GM21723 (cell line): ENCODE measurements around the gene MVB12B.
"Not testable (repeated sequence)": the region's sequence is repeated elsewhere in the genome, so short reads cannot be mapped to it uniquely, and the experiment has no call there.

ENCODE experiments used
- ATAC-seq: cut with Tn5 transposase; IDR thresholded peaks from one replicate; pipeline ENCODE4 v1.9.1; 2021; ENCODE audit warnings: mild to moderate bottlenecking, moderate library complexity; ENCODE audit not compliant: unreplicated experiment

MVB12B gene

DNA sequence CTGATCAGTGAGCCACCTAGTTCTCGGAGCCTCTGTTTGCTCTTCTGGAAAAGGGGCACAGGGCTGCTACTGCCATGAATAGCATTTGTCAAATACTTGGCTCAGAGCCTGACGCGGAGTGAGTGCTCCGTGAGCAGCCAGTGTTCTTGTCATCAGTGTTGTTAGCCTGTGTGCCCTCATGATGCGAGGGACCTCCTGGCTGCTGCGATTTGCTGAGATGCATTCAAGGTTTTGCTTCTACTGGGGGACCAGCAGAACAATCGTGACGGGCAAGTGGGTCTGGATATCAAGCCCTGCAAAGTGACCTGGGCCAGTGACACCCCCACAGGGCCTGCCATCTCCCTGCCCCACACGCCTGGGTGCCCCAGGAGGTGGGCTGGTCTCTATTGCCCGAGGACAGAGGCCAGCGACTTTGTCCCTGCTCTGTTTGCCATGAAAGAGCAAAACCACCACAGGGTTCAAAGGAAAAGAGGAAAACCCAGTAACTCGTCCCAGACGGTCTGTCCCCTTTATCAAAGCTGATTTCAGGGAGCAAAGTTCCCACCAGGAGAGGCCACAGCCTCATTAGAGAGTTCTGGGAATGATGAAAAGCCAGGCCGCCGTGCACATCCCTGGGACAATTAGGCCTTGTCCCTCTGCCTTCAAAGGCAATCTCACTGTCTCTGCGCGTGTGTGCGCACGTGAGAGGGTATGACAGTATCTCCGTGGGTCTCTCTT lies 200.6 kb downstream of the MVB12B start:
- no peak for ATAC-seq

DNA sequence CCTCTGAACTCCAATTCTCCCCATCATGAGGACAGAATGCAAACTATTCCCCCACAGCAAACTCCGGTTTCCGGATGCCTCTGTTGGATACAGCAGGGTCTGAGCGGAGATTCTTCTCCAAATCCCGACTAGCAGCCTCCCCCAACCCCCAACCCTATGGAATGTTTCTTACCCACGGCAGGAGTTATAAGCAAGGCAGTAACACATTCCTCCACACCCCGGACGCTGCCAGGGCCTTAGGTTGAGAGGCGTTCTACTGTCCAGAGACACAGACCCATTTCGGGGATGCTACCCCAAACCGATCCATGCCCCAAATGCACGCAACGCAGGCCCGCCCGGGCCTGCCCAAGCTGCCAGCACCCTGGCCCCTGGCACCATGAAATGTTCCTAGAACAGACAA lies 201.5 kb downstream of the MVB12B start:
- ATAC-seq: no peak

DNA sequence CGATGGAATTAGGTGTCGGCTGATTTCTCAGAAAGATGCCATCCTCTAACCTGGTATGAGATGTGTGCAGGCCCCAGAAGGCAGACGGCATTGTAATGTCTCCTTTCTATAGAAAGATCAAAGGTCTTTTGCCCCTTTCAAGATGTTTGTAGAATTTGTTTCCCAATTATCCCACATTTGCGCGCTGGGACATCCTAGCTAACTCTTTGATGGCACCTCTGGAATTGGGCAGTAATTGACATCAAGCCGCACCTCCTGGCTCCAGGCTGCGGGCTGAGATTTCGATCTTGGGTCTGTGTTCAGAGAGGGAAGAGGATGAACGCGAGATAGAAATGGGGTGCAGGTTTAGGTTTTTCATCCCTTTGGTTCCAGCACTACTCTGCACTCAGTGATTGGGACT lies 202.3 kb downstream of the MVB12B start:
- ATAC-seq: no peak

DNA sequence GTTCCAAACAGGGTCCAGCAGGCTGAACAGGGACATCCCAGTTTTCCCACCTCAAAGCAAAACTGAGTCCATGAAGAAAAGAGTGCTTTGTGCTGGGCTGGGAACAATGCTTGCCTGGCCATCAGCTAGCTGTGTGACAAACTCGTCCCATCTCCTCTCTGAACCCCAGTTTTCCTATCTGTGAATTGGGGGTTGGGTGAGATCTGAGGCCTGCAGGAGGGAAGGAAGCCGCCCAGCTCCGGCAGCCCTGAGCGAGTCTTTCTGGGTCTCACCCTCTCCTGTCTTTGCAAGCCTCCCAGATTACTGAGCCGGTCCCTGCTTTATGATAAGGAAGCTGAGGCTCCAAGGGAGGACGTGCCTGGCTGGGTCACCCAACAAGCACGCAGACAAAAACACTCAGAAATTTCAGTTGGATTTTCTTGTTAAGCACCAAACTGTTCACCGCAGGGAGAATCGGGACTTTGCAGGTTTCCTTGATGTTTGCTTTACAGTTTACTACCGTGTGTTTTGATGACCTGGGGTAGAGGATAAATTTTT lies 204.5 kb downstream of the MVB12B start:
- no peak for ATAC-seq

DNA sequence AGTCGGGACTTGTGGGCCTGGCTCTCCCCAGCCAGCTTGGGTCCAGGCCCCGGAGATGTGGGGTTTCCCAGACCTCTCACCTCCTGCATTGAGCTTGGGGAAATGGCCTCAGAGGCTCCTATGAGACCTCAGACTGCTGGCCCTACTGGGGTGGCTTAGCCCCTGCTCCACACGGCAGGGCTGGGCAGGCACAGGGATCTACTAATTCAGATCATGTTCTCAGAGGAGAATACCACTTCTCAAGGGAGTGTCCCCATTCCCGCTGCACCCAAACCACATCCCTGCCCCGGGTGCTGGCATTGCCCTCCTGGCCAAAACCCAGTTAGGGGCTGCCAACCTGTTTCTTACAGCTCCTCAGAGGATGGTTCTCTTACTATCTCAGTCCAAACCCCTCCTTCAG lies 205.0 kb downstream of the MVB12B start:
- ATAC-seq: no peak

DNA sequence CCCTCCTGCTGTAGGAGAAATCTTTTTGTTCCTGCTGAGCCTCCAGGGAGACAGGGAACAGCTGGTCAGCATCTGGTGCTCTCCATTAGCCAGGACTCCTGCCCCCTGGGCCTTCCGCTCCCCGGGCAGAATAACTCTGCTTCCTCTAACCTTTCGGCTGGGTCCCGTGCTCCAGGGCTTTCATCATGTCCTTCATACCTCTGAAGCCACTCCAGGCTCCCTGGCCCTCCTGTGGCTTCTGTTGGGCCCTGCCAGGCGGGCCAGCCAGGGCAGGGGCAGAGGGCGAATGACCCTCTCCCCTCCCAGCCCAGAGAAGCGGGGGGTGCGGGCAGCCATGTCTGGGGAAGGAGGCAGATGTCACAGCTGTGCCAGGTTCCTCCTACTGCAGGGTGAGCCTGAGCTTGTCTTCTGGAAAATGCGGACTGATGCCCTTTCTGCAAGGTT lies 205.4 kb downstream of the MVB12B start:
- ATAC-seq: no peak

DNA sequence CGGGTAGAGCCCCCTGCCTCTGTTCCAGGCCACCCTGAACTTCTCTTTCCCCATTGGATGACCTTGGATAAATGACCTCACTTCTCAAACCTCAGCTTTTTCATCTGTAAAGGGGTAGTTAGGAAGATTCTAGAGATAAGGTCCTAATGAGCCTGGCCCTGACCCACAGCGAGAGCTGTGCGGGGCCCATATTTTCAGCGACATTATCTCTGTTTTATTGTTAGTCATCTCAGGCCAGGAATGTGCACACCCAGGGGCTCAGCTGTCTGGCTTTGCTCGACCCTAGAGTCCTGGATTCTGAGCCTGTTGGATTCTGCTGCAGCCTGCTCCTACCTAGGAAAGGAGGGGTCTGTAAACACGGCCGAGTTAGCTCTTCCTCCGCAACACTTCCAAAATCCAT lies 205.9 kb downstream of the MVB12B start:
- ATAC-seq: no peak

DNA sequence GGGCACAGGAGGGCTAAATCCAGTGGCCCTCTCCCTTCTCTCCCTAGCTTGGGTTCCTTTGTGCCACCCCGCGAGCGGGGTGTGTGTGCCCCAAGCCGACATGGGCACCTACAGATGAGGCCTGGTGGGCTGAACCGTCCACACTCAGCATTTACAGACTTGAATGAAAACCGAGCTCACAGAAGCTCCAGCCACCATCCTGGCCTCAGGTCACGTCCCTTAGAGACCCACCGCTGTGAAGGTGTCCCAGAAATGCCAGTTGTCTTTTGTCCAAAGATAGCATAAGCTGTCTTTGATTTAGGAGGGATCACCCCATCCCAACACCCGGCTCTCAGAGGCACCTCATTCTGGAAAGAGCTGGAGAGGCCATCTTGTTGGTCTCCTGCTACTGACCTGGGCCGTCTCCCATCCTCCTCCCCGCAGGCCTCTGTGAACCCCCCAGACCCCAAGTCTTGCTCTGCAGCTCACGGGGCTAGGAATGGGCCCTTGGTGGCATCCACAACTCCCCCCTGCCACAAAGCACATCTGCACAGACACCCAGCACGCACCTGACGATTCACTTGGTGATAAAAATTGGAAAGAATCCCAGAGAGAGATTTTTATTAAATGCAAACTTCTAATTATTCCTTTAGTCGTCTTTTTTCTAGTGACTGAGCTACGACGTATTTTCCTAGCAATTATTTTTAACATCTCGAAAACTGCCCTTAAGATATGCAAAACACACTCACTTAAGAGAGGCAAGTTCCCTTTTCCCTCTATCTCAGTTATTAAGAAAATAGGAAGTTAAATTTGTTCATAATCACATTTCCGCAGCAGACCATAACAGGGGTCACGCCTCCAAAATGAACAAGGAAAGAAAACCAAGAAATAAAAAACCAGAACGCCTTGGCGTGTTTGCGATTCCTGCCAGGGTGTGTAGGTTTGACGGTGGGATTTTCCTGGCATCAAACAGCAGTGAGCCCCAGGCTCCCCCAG lies 206.6 kb downstream of the MVB12B start:
- ATAC-seq: no peak

DNA sequence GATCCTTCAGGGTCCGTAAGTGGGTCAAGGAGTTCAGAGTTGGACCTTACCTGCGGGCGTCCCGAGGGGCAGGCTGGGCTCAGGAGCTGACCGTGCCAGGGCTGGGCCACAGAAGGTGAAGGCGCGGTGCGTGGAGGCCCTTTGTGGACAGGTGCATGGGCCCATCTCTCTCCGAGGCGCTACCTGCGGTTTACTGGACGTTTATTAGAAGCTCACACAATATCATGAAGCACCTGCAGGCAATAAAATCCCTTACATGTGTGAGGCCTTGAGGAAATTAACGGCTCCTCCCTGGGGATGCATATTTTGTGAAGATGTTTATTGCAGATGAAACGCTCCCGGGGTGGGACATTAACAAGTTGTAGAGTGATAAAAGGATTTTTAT lies 207.3 kb downstream of the MVB12B start:
- ATAC-seq: no peak

DNA sequence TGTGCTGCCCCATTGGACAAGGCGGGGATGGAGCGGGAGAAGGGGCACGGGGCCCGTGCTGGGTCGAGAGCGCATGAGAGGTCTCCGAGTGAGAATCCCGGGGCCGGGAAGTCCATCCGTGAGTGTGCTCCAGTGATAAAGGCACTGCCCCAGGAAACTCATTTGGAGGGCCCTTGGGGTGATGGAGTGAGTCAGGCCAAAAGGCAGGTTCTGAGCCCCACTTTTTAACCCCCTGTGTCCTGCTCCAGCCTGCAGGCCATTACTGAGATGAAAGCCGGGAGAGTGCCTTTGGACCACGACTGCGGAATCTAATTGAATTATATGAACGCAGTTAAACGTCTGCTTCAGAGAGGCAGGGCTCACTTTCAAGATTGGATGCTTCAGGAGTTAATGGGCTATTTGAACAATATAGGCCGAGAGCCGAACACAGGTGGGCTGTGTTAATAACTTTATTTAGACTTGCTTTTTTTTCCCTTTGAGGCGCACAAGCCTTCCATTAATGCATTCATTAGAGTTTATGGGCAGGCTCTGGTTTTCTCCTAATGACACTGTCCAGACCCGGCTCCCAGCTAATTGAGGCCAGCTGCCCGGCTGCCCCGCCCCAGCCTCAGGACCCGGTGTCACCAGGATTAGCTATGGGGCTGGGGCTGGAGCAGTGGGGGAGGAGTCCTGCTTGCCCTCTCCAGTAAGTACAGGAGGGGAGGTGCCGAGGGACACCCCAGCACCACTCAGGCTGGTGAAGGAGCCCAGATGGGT lies 208.0 kb downstream of the MVB12B start:
- no peak for ATAC-seq

DNA sequence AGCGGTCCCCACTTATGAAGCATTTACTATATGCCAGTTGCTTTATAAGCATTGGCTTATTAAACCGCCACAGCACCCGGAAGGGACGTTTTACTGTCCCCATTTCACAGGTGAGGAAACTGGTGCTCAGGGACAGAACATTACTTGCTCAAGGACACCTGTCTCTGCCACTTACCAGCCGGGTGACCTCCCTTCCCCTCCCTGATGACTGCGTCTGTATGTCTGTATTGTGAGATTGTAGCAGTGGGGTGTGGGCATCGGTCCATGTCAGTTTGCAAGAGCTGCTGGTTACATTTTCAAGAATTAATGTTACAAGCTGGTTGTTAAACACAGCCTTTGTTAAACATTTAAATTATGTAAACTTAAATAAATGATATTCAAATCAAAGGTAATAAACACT lies 209.5 kb downstream of the MVB12B start:
- ATAC-seq: no peak

DNA sequence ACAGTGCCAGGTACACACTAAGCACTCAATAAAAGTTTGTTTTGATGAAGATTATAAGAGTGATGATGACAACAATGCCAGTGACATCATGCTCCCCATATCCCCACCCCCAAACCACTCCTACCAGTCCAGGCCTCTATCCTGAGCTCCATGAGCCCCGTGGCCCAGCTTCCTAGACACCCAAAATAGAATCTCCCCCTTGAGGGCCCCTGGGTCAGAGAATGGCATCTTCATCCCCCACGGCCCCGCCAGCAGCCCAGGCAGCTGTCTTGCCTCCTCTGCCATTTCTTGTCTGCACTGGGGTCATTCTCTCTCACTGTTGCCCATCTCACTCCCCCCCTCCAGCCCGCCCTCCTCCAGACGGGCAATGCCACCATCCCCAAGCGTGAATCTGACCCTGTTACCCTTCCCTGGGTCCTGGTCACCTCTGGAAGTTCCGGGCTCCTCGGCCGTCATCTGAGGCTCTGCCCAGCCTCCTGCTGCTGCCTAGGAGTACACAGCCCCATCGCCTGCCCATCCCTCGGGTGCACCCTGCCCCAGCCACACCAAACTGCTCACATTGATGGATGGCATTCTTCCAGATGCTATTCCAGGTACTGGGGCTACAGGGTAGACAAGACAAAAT lies 210.3 kb downstream of the MVB12B start:
- no peak for ATAC-seq

DNA sequence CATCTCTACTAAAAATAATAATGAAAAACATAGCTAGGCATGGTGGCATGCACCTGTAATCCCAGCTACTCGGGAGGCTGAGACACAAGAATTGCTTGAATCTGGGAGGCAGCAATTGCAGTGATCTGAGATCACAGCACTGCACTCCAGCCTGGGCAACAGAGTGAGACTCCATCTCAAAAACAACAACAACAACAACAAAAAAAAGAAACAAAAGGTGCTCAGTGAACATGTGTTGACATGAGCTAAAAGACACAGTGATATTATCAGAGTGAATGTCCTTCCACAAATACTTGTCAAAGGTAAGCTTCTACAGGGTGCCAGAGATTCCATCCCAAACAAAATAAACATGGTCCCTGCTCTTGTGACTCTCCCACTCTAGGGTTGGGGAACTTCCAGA lies 211.9 kb downstream of the MVB12B start:
- ATAC-seq: no peak

DNA sequence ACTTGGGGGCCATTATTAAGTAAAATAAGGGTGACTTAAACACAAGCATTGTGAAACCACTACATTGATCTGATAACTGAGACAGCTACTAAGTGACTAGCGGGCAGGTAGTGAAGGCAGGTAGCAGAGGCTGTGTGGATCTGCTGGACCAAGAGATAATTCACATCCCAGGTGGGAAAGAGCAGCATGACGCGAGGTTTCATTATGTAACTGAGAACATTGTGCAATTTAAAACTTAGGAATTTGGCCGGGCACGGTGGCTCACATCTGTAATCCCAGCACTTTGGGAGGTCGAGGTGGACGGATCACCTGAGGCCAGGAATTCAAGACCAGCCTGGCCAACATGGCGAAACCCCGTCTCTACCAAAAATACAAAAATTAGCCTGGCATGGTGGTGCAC lies 213.8 kb downstream of the MVB12B start:
- ATAC-seq: not testable (repeated sequence)

DNA sequence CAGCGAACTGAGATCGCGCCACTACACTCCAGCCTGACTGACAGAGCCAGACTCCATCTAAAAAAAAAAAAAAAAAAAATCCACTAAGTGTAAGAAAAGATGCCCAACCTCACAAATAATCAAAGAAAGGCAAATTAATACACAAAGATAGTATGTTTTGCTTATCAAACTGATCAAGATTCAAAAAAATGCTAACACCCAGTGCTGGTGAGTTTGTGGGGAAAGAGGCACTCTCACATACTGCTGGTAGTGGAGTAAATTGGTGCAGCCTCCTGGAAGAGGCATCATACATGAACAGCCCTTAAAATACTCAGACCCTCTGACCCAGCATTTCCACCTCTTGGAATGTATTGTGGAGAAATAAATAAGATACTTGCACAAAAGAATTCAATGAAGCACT lies 216.9 kb downstream of the MVB12B start:
- ATAC-seq: no peak

DNA sequence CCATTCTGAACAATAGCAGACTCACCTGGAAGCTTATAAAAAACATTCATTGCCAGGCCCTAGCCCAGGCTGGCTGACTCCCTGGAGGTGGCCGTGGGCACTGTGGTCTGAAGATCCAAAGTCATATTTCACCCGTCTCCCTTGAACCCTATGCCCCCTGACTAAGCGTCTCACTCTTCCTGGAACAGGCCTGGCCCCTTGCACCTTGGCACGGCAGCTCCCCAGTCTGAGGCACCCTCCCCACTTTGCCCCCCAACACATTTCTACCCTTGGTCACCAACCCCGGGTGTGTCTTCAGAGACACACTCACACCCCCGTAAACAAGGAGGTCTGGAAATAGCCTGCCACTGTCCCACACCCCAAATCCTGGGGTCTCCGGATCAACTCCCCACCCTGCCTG lies 218.5 kb downstream of the MVB12B start:
- no peak for ATAC-seq

DNA sequence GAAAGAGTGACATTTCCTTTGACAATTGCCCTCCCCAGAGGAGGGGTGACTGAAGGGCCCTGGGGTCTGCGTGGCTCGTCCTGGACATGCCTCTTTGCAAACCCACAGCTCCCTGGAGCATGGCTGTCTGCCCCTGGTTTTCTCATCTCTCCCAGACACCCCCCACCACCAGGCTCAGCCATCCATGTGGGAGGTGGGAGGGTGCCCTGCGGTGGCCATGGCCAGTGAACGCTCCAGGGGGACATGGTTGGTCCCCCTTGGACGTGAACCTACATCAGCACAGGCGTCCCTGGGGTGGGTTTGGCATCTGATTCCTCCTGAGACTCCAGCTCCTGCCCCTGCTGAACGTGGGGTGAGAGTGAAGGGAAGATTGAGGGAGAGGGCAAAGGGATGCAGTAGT lies 219.4 kb downstream of the MVB12B start:
- ATAC-seq: no peak

DNA sequence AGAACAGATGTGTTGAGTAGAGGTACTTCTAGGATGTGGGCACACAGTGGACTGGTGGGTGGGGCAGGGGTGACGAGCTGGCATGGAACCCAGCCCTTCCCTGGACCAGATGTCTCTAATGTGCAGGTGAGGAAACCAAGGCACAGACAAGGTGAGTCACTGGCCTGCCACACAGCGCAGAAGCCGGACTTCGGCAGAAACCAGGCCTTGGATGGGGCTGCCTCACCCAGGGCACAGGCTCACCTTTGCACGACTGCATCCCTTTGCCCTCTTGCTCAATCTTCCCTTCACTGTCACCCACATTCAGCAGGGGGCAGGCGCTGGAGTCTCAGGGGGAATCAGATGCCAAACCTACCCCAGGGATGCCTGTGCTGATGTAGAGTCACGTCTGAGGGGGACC lies 221.7 kb downstream of the MVB12B start:
- ATAC-seq: no peak

DNA sequence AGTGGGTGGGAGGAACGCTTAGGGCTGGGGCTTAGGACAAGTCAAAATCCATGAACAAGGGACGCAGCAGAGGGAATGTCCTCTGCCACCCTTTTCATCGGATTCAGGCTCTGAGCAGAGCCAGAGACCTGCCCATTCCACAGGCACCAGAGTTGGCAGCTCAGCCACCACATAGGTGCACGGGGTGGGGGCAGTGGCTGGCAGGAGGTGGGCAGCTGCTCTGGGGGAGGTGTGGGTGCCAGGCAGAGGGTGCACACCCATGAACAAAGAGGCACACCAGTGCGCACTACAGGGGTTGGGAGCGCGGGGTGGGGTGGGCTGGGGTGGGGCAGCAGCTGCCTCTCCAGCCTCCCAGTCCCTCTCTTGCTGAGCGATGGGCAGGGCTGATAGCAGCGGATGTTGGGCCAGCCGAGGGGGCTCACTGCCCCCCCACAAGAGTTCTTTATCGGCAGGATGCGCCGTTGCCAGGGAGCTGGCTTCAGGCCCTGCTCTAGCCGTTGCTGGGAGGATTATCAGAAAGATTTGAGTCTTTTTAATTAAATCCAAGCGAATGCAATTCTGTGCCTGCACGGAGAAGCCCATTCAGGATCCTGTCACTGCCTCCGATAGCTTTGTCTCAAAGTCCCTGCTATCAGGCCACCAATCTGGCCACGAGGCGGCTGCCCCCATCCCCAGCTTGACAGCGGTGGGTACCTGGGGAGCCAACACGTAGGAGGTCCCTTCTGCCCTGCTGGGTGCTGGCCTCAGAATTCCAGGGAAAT lies 222.8 kb downstream of the MVB12B start:
- no peak for ATAC-seq

DNA sequence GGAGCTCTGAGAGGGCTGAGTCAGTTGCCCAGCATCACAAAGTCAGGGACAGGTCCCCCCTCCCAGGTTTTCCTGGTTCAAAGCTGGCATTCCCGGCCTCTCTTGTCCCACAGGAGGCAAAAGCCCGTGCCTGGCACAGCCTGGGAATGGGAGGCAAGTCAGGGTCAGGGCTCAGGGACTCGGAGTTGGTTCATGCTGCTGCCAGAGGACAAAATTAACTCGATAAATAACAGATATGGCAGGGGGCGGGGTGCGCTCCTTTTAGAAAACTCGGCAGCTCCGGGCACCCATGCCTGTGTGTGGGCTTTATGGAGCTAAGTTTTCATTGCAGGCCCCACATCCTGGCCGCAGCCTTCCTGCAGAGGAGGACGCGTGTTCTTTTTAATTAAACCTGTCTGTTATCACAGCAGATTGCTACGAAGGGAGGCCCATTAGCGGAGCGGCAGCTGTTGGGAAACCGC lies 224.3 kb downstream of the MVB12B start:
- ATAC-seq: no peak
